Thymus (tissue), 14 donors: ENCODE data around the gene PLCZ1. TPM values are rescaled to one million over a fixed set of nuclear protein-coding genes. Genes with fewer than 3 reads are reported as not detected.
"Not testable (repeated sequence)": the region's sequence is repeated elsewhere in the genome, so short reads cannot be mapped to it uniquely, and the experiment has no call there.

Experiments used
- DNase-seq, 9 donors: peaks; one replicate each; pipeline ENCODE4 v3.0.0-alpha.2; 2013; ENCODE audit warnings: low spot score in 9 of 9, low read depth in 6 of 9, missing footprints in 1 of 9
- H3K27ac ChIP-seq, 2 donors: one replicate each; pipeline ENCODE4 v1.5.1; 2013; ENCODE audit warnings: control low read depth in 1 of 2, low read depth in 1 of 2, low read length in 1 of 2, mild to moderate bottlenecking in 1 of 2, moderate library complexity in 1 of 2
- H3K27me3 ChIP-seq, 2 donors: one replicate each; pipeline ENCODE4 v1.5.1; 2013; ENCODE audit warnings: low read length in 1 of 2; ENCODE audit not compliant: control insufficient read depth in 2 of 2, insufficient read depth in 1 of 2
- H3K36me3 ChIP-seq, 2 donors: one replicate each; pipeline ENCODE4 v1.5.1; 2013; ENCODE audit warnings: low read length in 1 of 2, mild to moderate bottlenecking in 1 of 2, moderate library complexity in 1 of 2; ENCODE audit not compliant: control insufficient read depth in 2 of 2, insufficient read depth in 2 of 2
- H3K4me1 ChIP-seq, 2 donors: one replicate each; pipeline ENCODE4 v1.5.1; 2013; ENCODE audit warnings: low read length in 2 of 2; ENCODE audit not compliant: control insufficient read depth in 2 of 2, insufficient read depth in 2 of 2
- H3K4me3 ChIP-seq, 2 donors: one replicate each; pipeline ENCODE4 v1.5.1; 2013; ENCODE audit warnings: low read length in 2 of 2, control low read depth in 1 of 2, mild to moderate bottlenecking in 1 of 2
- H3K9me3 ChIP-seq, 2 donors: one replicate each; pipeline ENCODE4 v1.5.1; 2013; ENCODE audit warnings: low read length in 1 of 2, mild to moderate bottlenecking in 1 of 2; ENCODE audit not compliant: control insufficient read depth in 2 of 2, insufficient read depth in 1 of 2
- WGBS: extraction: QIAGEN DNeasy Blood & Tissue Kit; methylation state at CpG from one replicate; pipeline ENCODE4 v1.1.7; 2013; 5-methylcytosine and 5-hydroxymethylcytosine counted together
- long read RNA-seq, 10 donors: transcript quantifications; one replicate each; lab custom pipeline, GENCODE V29; 2026
- polyA plus RNA-seq: library from polyadenylated mRNA; stranded (reverse); fragments of 200-250 nt; gene quantifications from one replicate; pipeline ENCODE4 v1.2.3, GENCODE V29; 2013
- total RNA-seq: library from RNA; stranded (reverse); fragments of 120-200 nt; gene quantifications from one replicate; pipeline ENCODE4 v1.2.4, GENCODE V29; 2013
- donor health status: healthy.

The PLCZ1 gene
- total RNA-seq (not detected), polyA plus RNA-seq (not detected)
- long read RNA-seq, donor 1: 0 reads
- long read RNA-seq, donor 2: 0 reads
- long read RNA-seq, donor 3: 0 reads
- long read RNA-seq, donor 4: 0 reads
- long read RNA-seq, donor 5: 0 reads
- long read RNA-seq, donor 6: 0 reads
- long read RNA-seq, donor 7: 0 reads
- long read RNA-seq, donor 8: 0 reads
- long read RNA-seq, donor 9: 0 reads
- long read RNA-seq, donor 10: 0 reads

DNA sequence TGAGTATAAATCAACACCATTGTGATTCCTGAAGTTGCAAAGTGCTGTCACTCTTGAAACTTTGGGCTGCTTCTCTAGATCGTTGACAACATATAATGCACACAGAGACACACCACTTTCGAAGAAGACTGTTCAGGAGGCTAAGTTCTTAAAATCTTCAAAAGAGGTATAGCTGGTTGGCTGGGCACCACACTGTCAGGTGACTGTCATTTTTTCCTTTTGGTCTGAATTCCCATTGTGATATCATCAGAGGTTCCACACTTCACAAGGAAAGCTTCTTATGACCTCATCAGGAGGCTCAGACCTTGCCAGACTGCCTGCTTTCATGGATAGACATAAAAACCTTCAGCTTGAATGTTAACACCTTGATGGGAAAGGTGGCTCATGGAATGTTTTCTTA is at the start of gene PLCZ1, which contains the start of gene CAPZA3:
Gene PLCZ1, minus strand, starts transcription at position 194 of the 400 bp plus-strand sequence. CDS start 641 bp downstream, outside the sequence.
Gene CAPZA3, plus strand, starts transcription at position 301 of the 400 bp plus-strand sequence. CDS start 150 bp downstream, outside the sequence.
- Histone ChIP-seq H3K36me3 (no peaks in the 10 kb centered on the region), H3K27me3 (no peaks in the 10 kb centered on the region), H3K4me3 (no peak within 1 kb of the TSS), H3K27ac (no peak within 1 kb of the TSS), H3K4me1 (no peaks in the 10 kb centered on the region), H3K9me3 (peaks cover 0 to 2% of the 10 kb centered on the region in 2 donors)
- DNase-seq: no peak
- WGBS: 91% methylated on average over 2 of the region's 2 CpGs

DNA sequence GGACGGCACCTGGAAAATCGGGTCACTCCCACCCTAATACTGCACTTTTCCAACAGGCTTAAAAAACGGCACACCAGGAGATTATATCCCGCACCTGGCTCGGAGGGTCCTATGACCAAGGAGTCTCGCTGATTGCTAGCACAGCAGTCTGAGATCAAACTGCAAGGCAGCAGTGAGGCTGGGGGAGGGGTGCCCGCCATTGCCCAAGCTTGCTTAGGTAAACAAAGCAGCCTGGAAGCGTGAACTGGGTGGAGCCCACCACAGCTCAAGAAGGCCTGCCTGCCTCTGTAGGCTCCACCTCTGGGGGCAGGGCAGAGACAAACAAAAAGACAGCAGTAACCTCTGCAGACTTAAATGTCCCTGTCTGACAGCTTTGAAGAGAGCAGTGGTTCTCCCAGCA is 47.7 kb upstream of the PLCZ1 start:
- not testable (repeated sequence) for H3K4me1 ChIP-seq, H3K36me3 ChIP-seq, H3K27ac ChIP-seq, DNase-seq, H3K9me3 ChIP-seq, H3K27me3 ChIP-seq, H3K4me3 ChIP-seq
- WGBS: 98% methylated on average over 8 of the region's 8 CpGs

DNA sequence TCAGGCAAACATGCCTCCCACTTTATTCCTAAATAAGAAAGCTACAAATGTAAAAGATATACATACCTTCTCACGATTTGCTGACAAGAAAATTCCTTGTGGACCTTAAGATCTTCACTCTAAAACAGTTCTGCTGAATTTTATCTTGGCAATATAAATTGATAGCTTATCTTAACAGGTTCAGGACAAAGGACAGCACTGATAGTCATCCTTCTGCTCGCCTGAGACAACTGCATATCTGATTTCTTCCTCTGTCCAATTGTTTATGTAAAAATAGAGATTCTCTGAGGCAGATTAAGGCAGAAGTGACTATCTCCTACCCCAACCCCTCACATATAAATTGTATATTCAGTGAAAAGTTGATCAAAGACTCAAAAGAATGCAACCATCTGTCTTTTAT is 45.0 kb upstream of the PLCZ1 start:
- Histone ChIP-seq H3K27ac (no peak overlapping the region), H3K27me3 (no peaks in the 10 kb centered on the region), H3K4me3 (no peak overlapping the region), H3K36me3 (no peaks in the 10 kb centered on the region), H3K4me1 (no peaks in the 10 kb centered on the region), H3K9me3 (no peaks in the 10 kb centered on the region)
- no peak for DNase-seq
- 82% methylated on average over 2 of the region's 2 CpGs for WGBS

DNA sequence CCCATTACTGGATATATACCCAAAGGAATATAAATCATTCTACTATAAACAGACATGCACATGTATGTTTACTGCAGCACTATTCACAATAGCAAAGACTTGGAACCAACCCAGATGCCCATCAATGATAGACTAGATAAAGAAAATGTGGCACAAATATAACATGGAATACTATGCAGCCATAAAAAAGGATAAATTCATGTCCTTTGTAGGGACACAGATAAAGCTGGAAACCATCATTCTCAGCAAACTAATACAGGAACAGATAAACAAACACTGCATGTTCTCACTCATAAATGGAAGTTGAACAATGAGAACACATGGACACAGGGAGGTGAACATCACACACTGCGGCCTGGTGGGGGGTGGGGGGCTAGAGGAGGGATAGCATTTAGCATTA is 28.7 kb upstream of the PLCZ1 start:
- H3K27ac ChIP-seq, H3K27me3 ChIP-seq, H3K9me3 ChIP-seq, H3K4me1 ChIP-seq, H3K4me3 ChIP-seq, DNase-seq, H3K36me3 ChIP-seq: not testable (repeated sequence)
- WGBS: 80% methylated on average over 1 of the region's 1 CpG

- no peak overlapping the region for H3K4me3 ChIP-seq
- H3K27ac ChIP-seq: no peak overlapping the region
- no peaks in the 10 kb centered on the region for H3K4me1 ChIP-seq
- WGBS: 83% methylated on average over 1 of the region's 1 CpG
- H3K9me3 ChIP-seq: no peaks in the 10 kb centered on the region
- DNase-seq: no peak
- no peaks in the 10 kb centered on the region for H3K36me3 ChIP-seq
- H3K27me3 ChIP-seq: no peaks in the 10 kb centered on the region
Measured at GRCh38 chr12:18755341-18755740, 17.5 kb upstream of the PLCZ1 start.

DNA sequence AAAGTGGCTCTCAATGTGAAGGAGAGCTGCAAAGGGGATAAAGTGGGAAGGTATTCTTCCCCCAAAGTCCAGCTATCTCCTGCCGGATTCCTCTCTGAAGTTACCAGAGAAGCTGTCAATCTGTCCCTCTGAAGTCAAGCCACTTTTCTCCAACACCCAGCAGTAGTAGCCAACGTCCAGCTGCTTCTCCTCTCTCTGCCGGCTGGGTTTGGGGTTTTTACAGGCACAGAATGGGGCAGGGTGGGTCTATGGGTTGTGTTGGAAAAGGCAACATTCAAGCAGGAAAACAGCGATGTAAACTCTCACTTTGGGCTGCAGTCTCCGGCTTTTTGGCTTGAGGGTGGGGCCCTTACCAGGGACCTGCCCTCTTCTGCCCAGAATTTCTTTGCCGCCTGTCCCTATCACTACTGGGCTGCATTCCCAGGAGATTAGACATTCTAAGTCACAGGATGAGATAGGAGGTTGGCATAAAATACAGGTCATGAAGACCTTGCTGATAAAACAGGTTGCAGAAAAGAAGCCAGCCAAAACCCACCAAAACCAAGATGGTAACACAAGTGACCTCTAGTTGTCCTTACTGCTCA is 16.4 kb upstream of the PLCZ1 start:
- no peak for DNase-seq
- H3K4me1 ChIP-seq: no peaks in the 10 kb centered on the region
- no peak overlapping the region for H3K4me3 ChIP-seq
- no peak overlapping the region for H3K27ac ChIP-seq
- no peaks in the 10 kb centered on the region for H3K36me3 ChIP-seq
- no peaks in the 10 kb centered on the region for H3K27me3 ChIP-seq
- H3K9me3 ChIP-seq: no peaks in the 10 kb centered on the region
- WGBS: 96% methylated on average over 6 of the region's 6 CpGs

DNA sequence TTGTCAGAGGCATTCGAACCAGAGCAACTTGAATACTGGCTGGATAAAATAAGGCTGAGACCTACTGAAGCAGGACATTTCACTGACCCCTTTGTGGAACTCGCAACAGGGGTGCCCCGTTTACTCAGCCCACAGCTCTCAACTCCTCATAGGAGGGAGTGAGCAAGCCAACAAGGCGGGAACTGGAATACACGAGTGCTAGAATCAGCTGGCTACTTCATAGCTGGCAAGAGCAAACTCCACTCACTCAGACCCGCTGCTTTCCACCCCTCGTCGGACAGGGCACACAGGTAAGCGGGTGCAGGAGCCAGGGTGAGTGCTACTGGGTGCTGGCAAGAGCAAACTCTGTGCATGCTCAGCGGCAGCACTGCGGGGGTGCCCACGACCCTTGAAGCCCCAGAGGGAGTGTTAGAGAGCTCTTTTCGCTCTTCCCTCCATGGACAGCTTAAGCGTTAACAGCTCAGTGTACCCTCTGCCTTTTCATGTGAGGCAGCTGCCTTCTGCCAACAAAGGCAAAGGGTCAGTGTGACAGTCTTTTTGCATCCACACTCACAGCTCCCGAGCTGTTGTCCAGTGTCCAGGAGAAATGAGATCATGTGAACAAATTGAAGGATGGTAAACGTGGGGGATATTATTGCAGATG is 15.8 kb upstream of the PLCZ1 start:
- Histone ChIP-seq H3K27me3 (no peaks in the 10 kb centered on the region), H3K9me3 (no peaks in the 10 kb centered on the region), H3K36me3 (no peaks in the 10 kb centered on the region), H3K27ac (no peak overlapping the region), H3K4me3 (no peak overlapping the region), H3K4me1 (no peaks in the 10 kb centered on the region)
- DNase-seq: no peak
- 92% methylated on average over 16 of the region's 16 CpGs for WGBS

- 98% methylated on average over 1 of the region's 1 CpG for WGBS
Measured at GRCh38 chr12:18752947-18753346, 15.1 kb upstream of the PLCZ1 start.

GRCh38 chr12:18752280-18752920 is 14.6 kb upstream of the PLCZ1 start:
- no peak overlapping the region for H3K4me3 ChIP-seq
- no peaks in the 10 kb centered on the region for H3K4me1 ChIP-seq
- no peaks in the 10 kb centered on the region for H3K27me3 ChIP-seq
- no peak for DNase-seq
- H3K9me3 ChIP-seq: no peaks in the 10 kb centered on the region
- no peak overlapping the region for H3K27ac ChIP-seq
- WGBS: 80% methylated on average over 6 of the region's 6 CpGs
- H3K36me3 ChIP-seq: no peaks in the 10 kb centered on the region

More at GRCh38 chr12:18752947-18753346, 15.1 kb upstream of the PLCZ1 start:
- no peaks in the 10 kb centered on the region for H3K9me3 ChIP-seq
- H3K4me3 ChIP-seq: no peak overlapping the region
- DNase-seq: no peak
- H3K27me3 ChIP-seq: no peaks in the 10 kb centered on the region
- H3K36me3 ChIP-seq: no peaks in the 10 kb centered on the region
- no peaks in the 10 kb centered on the region for H3K4me1 ChIP-seq
- no peak overlapping the region for H3K27ac ChIP-seq
